GM19351 (cell line): ENCODE data around the gene PTPRN2.
"Not testable (repeated sequence)": the region's sequence is repeated elsewhere in the genome, so short reads cannot be mapped to it uniquely, and the experiment has no call there.

Source experiments
- ATAC-seq: cut with Tn5 transposase; IDR thresholded peaks from one replicate; pipeline ENCODE4 v1.9.1; 2021; ENCODE audit warnings: mild to moderate bottlenecking, moderate library complexity; ENCODE audit not compliant: unreplicated experiment

The PTPRN2 gene

DNA sequence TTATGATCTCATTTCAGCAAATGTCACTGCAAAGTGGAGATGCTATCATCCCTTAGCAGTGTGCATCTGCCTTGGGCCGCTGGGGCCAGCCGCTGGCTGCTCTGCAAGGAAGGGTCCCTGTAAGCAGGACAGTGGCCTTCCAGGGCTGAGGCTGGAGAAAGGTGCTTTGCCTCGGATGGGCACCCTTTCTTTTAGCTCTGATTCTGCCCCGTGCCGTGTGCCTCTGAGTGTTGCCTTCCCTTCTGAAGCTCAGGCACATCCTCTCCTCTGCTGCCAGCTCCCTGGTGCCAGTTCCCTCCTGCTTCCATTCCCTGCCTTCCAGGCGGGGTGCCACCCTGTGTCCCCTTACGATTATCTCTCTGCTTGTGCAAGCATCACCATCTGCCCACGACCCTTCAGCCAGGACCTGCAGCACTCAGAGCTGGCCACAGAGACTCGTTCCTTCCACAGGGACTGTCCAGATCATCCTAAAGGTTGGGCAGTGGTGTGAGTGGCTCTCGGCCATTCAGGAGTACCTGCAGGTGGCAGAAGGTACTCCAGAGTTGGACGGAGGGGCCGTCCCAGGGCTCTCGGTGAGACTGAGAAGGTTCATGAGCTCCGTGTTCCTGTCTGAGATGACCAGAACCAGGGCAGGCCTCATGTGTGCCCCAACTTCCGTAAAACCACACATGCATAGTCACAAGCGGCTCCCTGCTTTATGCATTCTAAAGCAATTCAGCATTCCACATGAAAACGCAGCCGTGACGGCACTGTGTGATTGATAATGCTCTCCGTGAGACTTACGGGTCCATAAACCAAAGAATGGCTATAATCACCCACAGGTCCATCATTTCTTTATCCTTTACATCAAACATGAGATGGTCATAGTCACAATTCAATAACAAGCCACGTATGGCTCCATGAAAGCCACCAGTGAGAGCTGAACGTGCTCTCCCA, 879.4 kb downstream of the PTPRN2 start:
- no peak for ATAC-seq

DNA sequence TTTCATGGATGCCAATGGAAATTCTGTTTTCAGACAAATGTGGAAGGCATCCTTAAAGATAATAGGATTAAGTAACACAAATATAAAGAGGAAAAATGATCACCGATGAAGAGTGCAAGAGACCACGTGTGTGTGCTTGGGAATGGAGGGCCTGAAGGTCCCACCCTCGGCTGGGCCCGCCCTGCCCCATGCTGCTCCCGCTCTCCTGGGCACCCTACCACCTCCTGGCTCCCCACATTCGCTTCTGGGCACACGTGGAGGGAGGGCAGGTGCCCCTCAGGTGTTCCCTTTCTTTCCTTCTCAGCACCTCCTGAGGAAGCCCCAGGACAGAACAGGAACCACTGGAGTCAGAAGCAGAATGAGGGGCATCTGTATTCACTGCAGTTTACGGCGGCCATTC, 883.3 kb downstream of the PTPRN2 start:
- ATAC-seq, result no peak

DNA sequence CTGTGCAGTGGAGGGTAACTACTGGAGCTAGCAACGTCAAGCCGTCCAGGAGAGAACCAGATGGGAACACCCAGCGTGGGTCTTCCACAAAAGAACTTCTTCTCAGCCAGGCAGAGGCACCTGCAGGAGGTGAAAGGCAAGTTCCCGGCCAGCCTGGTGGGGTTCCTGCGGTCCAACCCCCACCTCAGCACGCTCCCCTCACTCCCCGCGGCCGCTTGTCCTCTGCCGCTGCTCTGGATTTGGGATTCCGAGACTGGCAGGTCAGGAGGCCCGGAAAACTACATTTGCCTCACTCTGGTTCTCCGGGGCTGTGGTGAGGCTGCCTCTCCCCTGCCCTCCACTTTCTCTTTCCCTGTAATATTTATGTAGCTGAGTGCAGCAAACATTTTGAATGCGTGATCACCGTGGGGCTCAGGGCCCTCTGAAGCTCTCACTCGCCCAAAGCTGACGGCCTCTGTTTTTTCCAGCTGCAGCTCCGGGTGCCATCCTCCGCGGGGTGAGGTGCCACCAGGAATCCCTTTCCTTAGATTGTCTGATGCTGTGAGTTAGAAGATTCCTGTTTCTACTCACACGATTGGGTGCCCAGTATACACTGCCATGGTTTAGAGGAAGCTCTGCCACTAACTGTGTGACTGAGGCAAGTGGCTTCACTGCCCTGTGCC, 884.0 kb downstream of the PTPRN2 start:
- no peak for ATAC-seq

DNA sequence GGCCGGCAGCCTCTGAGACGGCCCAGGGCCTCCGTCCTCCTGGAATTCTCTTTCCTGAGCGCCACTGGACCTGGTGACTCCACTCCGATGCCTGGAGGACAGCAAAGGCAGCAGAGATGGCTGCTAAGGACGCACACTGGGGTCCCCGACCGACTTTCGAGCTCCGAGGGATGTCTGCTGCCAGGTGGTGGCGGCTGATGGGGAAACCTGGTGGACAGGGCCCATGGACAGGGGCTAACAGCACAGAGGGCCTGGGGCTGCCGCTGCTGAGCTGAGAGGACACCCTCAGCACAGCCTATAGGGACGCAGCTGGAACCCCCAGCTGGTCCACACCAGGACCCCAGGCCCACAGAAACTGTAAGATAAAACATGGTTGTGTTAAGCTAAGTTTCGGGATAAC, 884.5 kb downstream of the PTPRN2 start:
- no peak for ATAC-seq

DNA sequence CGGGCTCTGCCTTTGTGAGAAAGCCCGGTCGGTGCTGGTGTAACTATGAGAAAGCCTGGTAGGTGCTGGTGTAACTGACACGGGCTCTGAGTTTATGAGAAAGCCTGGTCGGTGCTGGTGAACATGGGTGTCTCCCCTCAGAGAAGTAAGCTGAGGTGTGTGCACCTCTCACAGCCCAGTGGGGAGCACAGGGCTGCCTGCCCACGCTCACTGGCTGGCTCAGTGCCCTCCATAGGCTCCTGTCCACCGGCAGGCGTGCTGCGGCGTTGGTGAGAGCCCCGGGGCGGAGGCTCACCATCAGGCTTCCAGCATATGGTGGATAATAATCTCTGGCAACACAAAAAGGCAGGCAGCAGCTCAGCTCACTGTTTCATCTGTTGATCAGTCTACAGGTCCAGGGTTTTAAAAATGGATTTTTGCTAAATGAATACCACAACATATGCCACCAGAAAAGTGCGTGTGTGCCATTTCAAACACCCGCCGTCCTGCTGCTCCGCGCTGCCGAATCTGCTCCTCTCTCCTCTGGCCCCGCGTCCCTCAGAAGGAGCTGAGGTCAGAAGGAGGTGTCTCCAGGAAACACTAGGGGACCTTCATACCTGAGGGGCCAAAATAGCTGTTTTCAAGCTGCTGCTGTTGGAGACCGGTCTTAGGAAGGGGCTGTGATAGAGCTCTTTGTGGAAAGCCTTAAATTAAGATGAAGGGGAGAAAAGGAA, 885.2 kb downstream of the PTPRN2 start:
- no peak for ATAC-seq

DNA sequence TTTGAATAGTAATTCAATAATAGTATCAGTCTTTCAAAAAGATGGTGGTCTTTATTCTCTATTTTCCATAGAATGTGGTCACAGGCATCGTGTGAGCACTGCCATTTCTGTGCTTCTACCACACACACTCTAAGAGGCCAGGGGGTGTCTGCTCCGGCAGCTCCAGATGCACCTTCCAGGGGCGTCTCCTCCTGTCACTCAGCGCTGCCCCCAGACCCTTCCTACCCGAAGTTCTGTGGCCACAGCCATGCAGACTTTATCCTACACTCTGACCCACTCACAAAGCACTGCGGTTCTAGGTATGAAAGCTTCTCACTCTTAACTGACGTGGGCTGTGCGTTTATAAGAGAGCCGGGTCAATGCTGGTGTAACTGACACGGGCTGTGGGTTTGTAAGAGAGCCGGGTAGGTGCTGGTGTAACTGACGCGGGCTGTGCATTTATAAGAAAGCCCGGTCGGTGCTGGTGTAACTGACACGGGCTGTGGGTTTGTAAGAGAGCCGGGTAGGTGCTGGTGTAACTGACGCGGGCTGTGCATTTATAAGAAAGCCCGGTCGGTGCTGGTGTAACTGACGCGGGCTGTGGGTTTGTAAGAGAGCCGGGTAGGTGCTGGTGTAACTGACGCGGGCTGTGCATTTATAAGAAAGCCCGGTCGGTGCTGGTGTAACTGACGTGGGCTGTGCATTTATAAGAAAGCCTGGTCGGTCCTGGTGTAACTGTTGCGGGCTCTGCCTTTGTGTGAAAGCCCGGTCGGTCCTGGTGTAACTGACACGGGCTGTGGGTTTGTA, 886.0 kb downstream of the PTPRN2 start:
- not testable (repeated sequence) for ATAC-seq

DNA sequence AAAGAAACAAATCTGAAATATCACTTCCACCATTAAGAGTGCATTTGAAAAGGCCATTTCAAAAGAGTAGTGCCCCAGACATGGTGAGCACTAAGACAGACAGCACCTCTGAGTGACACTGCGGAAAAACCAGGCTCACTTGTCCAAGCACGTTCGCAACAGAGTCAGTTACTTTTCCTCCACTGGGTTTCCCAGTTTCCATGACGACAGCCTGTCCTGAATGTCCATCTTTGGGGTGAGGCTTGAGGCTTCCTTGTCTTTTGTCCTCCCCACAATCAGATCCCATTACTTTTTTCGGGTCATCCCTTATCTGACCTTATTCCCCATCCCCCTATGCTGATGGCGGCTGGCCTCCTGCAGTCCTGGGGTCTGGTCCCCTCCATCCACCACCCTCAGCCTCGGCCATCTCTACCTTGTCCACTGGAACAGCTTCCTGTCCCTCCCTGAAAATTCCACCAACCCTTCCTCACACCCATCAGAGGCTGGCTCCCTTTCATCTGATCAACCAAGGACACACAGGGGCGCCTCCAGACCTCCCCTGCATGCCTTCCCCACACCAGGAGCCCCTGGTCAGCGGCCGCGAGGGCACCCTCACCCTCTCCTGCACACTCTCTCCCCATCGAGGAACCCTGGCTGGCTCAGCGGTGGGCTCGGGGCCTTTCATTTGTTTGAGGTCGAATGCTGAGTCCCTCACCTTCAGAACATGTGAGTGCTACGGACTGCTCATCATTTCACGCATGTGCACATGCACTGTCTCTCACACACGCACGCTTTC, 887.2 kb downstream of the PTPRN2 start:
- no peak for ATAC-seq

DNA sequence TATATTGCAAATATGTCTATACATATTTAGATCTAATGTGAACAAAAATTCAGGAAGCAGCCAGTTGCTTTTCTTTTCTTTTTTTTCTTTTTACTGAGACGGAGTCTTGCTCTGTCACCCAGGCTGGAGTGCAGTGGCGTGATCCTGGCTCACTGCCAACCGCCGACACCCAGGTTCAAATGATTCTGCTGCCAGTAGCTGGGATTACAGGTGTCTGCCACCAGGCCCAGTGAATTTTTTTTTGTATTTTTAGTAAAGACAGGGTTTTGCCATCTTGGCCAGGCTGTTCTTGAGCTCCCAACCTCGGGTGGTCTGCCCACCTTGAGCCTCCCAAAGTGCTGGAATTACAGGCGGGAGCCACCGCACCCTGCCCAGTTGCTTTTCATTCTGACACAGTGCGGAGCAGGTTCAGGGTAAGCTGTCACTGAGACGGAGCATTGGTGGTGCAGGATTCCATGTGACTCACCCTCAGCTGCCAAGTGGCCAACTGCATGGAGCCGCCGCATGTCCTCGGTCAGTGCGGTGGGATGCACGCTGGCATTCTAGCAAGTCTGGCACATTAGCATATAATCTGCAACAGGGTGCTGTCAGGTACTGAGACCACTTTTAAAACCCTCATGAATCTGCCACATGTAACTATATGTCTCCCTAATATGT, 888.1 kb downstream of the PTPRN2 start:
- ATAC-seq, result no peak

DNA sequence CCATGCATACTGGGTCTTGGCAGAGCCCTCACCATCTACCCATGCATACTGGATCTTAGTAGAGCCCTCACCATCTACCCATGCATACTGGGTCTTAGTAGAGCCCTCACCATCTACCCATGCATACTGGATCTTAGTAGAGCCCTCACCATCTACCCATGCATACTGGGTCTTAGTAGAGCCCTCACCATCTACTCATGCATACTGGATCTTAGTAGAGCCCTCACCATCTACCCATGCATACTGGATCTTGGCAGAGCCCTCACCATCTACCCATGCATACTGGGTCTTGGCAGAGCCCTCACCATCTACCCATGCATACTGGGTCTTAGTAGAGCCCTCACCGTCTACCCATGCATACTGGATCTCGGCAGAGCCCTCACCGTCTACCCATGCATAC, 890.3 kb downstream of the PTPRN2 start:
- ATAC-seq, result not testable (repeated sequence)

DNA sequence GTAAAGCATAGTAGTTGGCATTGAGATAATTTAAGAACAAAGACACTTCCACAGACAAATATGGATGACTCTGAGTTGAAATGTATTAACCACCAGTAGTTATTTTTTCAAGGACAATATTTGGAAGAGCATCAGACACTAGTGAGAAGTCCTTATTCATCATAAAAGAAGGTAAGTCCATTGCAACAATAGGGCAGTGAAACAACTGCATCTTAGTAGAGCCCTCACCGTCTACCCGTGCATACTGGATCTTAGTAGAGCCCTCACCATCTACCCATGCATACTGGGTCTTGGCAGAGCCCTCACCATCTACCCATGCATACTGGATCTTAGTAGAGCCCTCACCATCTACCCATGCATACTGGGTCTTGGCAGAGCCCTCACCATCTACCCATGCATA, 892.0 kb downstream of the PTPRN2 start:
- ATAC-seq, result not testable (repeated sequence)

DNA sequence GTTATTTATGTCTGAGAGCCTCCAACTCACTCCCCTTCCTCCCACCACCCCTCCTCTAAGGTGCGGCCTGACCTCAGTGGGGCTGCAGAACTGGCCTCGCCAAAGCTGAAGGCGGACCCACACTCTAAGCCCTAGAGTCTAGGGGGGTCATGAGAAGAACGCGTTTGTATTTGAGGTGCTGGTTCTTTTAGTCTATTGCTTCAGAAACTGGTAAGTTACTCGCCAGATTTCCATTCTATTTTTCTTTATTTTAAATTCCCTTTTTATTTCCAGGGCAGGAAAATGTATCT, 893.3 kb downstream of the PTPRN2 start:
- ATAC-seq, result no peak

DNA sequence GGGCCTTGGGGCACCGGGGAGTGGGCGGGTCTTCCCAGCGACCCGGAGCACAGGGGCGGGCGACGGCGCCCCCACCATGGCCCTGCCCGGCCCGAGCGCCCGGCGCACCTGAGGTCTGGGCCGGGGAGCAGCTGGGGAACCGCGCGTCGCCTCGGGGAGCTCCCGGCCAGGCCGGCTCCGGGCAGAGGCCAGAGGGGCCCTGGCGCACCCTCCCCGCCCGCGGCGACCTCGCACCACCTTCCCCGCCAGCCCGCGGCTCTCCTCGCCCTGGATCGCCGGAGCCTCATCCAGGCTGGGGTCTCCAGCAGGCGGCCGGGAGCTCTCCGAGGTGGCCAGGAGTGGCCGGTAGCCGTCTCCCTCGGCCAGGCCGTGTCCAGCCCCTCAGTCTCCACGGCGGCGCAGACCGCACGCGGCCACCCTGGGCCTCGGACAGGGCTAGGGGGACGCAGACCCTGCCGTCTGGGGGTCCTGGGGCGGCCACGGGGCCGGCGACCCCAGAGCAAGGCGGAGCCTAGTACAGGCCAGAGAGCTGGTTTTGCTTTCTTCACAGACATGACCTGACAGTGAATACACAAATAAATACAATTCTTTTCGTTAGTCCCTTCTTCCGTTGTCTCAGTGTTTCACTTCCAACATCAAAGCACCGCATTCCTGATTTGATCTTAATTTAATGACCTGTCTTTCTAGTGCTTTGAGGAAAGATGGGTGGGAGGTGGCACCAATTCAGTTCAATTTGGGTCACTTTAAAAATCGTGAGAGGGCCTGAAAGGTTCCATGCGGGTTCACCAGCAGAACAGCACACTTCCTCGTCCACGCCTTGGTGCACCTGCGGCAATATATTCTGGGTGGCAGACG, 893.9 kb downstream of the PTPRN2 start:
- no peak for ATAC-seq

DNA sequence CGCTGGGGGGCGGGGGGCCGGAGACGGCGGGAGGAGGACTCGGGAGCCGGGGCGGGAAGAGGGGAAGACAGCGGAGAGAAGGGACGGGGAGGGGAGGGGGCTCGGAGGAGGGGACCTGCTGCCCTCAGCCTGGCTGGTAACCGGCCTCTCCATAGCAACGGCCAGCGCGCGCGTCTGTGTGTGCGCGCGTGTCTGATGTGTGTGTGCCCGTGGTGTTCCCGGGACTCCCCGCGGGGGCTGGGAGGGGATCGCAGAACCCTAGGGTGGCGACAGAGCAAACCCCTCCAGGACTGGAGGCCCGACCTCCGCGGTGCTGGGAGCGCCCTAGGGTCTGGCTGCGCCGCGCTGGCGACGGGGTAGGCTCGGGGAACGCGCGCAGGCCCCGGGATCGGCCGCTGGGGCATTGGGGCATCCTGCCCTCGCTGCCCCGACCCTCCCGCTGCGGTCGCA, 894.5 kb downstream of the PTPRN2 start:
- no peak for ATAC-seq

DNA sequence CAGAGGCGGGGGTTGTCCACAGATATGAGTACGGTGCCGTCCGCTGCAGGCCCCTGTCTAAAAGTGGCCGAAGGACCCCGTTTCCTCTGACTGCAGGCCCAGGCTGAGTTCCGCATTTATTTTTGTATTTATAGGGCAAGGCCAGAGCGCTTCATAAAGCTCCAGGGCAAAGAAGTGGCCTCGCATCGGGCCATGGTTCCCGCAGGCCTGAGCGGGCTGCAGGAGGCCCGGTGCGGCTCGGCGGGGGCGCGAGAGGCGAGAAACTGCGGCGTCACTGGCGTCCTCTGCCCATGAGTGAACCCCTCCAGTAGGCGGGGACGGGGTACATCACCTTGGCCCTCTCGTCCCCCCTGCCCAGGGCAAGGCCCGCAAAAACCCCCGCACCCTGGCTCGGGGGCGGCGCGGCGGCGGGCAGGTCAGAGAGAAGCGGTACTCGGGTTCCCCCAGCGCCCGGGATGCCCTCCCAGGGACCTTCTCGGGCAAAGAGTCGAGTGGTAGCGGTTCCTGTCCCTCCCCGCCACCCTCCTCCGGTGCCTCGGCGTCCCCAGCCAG, 895.1 kb downstream of the PTPRN2 start:
- ATAC-seq, result no peak

DNA sequence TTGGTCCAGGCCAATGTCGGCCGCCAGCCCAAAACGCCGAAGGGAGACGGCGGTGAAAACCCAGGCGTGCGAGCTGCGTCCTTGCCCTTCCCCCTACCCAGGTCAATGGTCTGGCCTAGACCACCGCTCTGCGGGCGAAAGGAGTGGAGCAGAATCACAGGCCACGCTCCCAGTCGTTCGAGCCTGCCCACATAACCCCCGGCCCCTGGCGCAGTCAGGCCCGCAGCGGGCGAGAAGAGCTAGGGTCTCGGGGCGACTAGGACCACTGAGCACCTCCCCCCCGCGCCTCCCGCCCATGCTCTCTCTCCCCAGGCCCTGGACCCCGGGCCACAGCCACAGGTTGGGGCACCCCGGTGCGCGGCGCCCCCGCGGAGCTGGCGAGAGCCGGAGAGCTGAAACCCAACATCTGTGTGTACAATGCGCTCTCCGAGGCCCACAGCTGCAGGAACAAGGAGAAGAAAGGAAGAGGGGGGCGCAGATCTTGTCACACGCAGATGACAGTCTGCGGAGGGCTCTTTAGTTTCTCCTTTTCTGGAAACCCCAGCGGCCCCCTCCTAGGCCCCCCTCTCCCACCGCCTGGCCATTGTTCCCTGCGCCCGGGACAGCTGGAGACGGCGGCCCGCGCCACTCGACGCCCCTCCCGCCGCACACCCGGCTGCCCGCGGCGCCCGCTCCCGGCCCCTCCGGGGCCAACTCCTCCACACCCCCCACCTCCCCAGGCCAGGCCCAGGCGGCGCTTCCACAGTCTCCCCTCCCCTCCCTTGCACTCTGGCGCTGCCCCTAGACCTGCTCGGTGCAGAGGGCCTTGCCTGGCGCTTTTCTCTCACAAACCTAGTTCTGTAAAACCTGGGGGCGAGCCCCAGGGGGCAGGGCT, 895.8 kb downstream of the PTPRN2 start:
- ATAC-seq, result no peak

DNA sequence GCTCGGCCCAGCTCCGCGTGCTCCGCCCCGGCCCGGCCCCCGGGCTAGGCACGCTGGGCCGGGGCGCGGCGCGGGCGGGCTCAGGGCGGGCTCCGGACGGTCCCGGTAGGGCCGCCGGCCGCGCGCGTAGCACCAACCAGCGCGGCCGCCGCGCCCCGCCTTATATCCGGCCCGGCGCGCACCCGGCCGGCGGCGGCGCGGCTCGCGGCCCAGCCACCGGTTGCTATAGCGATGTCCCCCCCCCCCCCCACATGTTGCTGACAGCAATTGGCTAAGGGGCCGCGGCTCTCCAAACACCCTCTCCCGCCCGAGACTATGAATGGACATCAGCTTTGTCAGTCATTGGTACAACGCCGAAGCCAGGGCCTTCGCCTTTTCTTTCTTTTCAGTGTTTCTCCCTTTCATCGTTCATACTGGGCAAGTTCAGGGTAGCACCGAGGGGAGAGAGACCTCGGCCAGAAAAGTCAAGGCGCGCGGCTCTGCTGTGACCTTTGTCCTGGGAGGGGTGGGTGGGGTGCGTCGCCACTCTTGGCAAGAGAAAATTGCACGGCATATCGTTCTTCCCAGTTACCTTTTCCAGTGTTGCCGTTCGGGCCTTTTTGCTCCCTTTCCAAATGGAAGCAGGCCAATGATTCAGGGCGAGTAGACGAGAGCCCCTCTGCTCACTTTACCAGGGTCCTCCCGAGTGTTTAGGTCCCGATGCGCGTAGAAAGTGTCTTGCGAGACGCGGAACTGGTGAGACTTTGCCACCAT, 896.6 kb downstream of the PTPRN2 start:
- ATAC-seq, result no peak
